Mesothelial cell of epicardium (in vitro differentiated cells): ENCODE data around the gene GRB10. TPM values are rescaled to one million over a fixed set of nuclear protein-coding genes. Genes with fewer than 3 reads are reported as not detected.
"Not testable (repeated sequence)": the region's sequence is repeated elsewhere in the genome, so short reads cannot be mapped to it uniquely, and the experiment has no call there.

Experiments
- DNase-seq, 2 experiments: peaks; one replicate each; pipeline ENCODE4 v3.0.0; 2021; ENCODE audit warnings: low spot score in 2 of 2; ENCODE audit not compliant: unreplicated experiment in 2 of 2
- H3K27ac Mint-ChIP-seq: 2 replicates; pipeline ENCODE4 v1.8.0; 2021; ENCODE audit warnings: mixed read lengths
- H3K27me3 Mint-ChIP-seq: 2 replicates; pipeline ENCODE4 v1.8.0; 2021; ENCODE audit warnings: low read depth, mixed read lengths
- H3K36me3 Mint-ChIP-seq: 2 replicates; pipeline ENCODE4 v1.8.0; 2021; ENCODE audit warnings: mixed read lengths
- H3K4me1 Mint-ChIP-seq: 2 replicates; pipeline ENCODE4 v1.8.0; 2021; ENCODE audit warnings: mixed read lengths
- H3K4me3 Mint-ChIP-seq: 2 replicates; pipeline ENCODE4 v1.8.0; 2021; ENCODE audit warnings: mild to moderate bottlenecking, moderate library complexity, mixed read lengths
- H3K9me3 Mint-ChIP-seq: 2 replicates; pipeline ENCODE4 v1.8.0; 2021; ENCODE audit warnings: mixed read lengths
- total RNA-seq: library from RNA; stranded (reverse); gene quantifications from 3 replicates; pipeline ENCODE4 v1.2.1, GENCODE V29; 2021
- TF ChIP-seq, protein P1 (sequence below): fragments of 200-600 bp; sonication (generic); IDR thresholded peaks from one replicate; pipeline ENCODE4 v1.5.0; 2021; ENCODE audit warnings: antibody characterized with exemption; ENCODE audit not compliant: unreplicated experiment

Gene GRB10
- total RNA-seq, 1 donor from 2014 or later = 59.2 TPM

DNA sequence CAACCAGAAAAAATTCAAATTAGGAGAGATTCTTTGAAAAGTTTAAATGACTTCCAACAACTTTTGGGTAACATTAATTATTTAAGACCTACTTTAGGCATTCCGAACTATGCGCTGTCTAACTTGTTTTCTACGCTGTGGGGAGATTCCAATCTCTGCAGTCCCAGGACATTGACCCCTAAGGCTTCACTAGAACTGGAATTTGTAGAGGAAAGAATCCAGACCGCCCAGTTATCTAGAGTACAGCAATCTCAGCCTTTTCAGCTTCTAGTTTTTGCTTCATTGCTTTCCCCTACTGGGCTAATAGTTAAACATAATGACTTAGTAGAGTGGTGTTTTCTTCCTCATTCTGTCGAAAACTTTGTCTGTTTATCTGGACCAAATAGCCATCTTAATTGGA lies 202.6 kb downstream of the GRB10 start:
- Mint-ChIP-seq H3K9me3 (peaks cover 38% of the 10 kb centered on the region), H3K27me3 (no peaks in the 10 kb centered on the region), H3K27ac (no peak overlapping the region)

DNA sequence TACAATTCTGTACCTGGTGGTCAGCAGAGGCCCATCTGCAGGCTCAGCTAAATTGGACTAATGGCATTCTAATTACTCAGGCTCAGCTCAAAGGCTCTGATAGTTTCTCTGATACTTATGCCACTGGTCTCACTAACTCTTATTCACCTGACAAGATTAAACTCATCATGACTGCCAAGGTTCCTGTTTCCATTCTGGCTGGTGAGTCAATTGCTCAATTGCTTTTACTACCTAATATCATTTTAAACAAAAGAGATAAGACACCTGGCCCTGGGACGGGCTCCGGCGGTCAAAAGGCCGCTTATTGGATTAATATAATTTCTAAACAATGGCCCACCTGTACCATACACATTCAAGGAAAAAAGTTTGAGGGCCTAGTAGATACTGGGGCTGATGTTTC lies 204.6 kb downstream of the GRB10 start:
- not testable (repeated sequence) for H3K4me1 Mint-ChIP-seq, H3K36me3 Mint-ChIP-seq, H3K27ac Mint-ChIP-seq, H3K27me3 Mint-ChIP-seq, H3K4me3 Mint-ChIP-seq, DNase-seq
- peaks cover 32% of the 10 kb centered on the region for H3K9me3 Mint-ChIP-seq

More for the DNA sequence above, 202.6 kb downstream of the GRB10 start:
- no peak for DNase-seq
- Mint-ChIP-seq H3K36me3 (peaks cover 4% of the 10 kb centered on the region), H3K4me1 (peaks cover 4% of the 10 kb centered on the region), H3K4me3 (no peak overlapping the region)
- TF ChIP-seq, protein P1, sequence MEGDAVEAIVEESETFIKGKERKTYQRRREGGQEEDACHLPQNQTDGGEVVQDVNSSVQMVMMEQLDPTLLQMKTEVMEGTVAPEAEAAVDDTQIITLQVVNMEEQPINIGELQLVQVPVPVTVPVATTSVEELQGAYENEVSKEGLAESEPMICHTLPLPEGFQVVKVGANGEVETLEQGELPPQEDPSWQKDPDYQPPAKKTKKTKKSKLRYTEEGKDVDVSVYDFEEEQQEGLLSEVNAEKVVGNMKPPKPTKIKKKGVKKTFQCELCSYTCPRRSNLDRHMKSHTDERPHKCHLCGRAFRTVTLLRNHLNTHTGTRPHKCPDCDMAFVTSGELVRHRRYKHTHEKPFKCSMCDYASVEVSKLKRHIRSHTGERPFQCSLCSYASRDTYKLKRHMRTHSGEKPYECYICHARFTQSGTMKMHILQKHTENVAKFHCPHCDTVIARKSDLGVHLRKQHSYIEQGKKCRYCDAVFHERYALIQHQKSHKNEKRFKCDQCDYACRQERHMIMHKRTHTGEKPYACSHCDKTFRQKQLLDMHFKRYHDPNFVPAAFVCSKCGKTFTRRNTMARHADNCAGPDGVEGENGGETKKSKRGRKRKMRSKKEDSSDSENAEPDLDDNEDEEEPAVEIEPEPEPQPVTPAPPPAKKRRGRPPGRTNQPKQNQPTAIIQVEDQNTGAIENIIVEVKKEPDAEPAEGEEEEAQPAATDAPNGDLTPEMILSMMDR = no peak

DNA sequence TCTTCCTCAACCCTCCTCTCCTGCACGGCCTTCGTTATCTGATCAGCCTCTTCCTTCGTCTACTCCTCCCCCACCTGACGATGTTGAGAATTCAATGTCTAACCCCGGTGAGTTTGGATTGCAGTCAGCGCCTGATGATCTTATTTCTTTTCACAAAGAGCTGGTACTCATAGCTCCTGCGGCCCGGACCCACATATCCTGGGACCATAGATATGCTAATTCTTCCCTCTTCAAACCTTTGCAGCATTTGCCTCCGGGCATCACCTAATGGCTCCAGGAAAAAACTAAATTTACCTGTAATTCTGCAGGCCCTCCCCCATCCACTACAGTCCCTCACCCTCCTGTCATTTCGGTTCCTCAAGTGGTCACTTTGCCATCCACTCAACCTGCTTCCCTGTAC lies 205.1 kb downstream of the GRB10 start:
- DNase-seq = no peak
- H3K9me3 Mint-ChIP-seq = peaks cover 26% of the 10 kb centered on the region
- H3K27ac Mint-ChIP-seq = no peak overlapping the region
- H3K27me3 Mint-ChIP-seq = no peaks in the 10 kb centered on the region
- H3K4me3 Mint-ChIP-seq = no peak overlapping the region
- H3K36me3 Mint-ChIP-seq = no peaks in the 10 kb centered on the region
- H3K4me1 Mint-ChIP-seq = no peaks in the 10 kb centered on the region
- TF ChIP-seq, protein P1 = no peak

DNA sequence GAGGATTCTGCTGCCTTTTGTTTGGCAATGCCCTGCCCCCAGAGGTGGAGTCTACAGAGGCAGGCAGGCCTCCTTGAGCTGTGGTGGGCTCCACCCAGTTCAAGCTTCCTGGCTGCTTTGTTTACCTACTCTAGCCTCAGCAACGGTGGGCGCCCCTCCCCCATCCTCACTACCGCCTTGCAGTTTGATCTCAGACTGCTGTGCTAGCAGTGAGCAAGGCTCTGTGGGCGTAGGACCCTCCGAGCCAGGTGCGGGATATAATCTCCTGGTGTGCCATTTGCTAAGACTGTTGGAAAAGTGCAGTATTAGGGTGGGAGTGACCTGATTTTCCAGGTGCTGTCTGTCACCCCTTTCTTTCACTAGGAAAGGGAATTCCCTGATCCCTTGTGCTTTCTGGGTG lies 206.3 kb downstream of the GRB10 start:
- not testable (repeated sequence) for H3K4me1 Mint-ChIP-seq, H3K27me3 Mint-ChIP-seq, DNase-seq, H3K4me3 Mint-ChIP-seq, H3K36me3 Mint-ChIP-seq, H3K27ac Mint-ChIP-seq
- H3K9me3 Mint-ChIP-seq = peaks cover 23% of the 10 kb centered on the region

DNA sequence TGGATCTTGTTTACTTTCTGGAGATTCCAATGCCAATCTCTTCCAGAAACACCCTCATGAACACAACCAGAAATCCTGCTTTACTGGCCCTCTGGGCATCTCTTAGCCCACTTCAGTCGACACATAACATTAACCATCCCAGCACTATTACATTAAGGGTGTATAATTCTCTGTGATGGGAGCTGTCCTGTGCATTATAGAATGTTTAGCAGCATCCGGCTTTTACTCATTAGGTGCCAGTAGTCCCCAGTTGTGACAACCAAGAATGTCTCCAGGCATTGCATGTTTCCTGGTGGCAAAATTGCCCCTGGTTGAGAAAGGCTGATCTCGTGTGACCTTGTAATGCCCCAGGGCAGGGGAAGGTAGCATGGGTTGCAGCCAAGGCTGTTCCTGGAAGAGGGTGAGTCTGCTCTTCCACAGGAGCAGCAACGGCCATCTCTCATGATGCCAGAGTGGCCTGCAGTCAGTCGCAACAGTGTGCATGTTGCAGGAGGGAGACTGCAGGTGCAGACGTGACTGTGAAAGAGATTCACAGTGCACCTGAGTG lies 214.9 kb downstream of the GRB10 start:
- Mint-ChIP-seq H3K27me3 (peaks cover 23% of the 10 kb centered on the region), H3K4me1 (no peaks in the 10 kb centered on the region), H3K4me3 (no peak overlapping the region), H3K36me3 (no peaks in the 10 kb centered on the region), H3K9me3 (peaks cover 12% of the 10 kb centered on the region), H3K27ac (no peak overlapping the region)
- TF ChIP-seq, protein P1 = no peak
- no peak for DNase-seq

DNA sequence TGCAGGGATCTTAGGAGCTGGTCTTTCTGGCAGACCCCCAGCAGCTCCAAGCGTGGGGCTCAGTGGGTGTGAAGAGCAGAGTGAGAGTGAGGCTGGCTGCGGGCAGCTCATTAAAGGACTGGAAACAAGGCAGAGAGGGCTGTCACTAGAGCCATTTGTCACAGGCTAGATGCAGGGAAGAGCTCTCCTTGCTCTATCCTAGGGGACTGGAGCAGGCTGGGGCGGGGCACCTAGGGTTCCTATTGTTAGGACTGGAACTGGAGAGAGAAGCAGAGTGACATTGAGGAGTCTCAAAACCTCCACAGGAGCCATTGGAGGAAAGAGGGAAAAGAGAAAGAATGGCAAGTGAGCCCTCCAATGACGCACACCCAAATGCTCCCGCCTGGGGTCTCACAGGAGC lies 216.7 kb downstream of the GRB10 start:
- Mint-ChIP-seq H3K4me1 (no peaks in the 10 kb centered on the region), H3K36me3 (no peaks in the 10 kb centered on the region), H3K9me3 (peaks cover 12% of the 10 kb centered on the region), H3K27ac (no peak overlapping the region), H3K27me3 (peaks cover 23% of the 10 kb centered on the region), H3K4me3 (no peak overlapping the region)
- TF ChIP-seq, protein P1 = no peak
- no peak for DNase-seq

DNA sequence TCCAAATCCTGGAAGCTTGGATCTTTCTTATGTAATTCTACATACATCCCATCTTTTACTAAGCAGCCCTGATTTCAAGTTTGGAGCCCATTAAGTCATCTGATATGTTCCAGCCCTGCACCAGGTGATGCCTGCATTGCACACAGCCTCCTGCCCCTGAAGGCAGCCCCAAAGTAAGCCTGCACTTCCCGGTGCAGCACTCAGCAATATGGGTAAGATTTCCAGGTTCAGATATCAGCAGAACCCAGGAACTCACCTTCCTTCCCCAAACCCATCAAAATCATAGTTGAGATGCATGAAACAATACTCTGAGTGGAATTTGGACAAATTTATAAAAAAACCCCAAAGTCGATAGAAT lies 217.2 kb downstream of the GRB10 start:
- TF ChIP-seq, protein P1 = no peak
- no peak overlapping the region for H3K27ac Mint-ChIP-seq
- no peaks in the 10 kb centered on the region for H3K36me3 Mint-ChIP-seq
- H3K4me1 Mint-ChIP-seq = no peaks in the 10 kb centered on the region
- DNase-seq = no peak
- no peak overlapping the region for H3K4me3 Mint-ChIP-seq
- H3K27me3 Mint-ChIP-seq = peaks cover 27% of the 10 kb centered on the region
- H3K9me3 Mint-ChIP-seq = peaks cover 10% of the 10 kb centered on the region
